ENCODE results near the gene IGSF21.

DNA sequence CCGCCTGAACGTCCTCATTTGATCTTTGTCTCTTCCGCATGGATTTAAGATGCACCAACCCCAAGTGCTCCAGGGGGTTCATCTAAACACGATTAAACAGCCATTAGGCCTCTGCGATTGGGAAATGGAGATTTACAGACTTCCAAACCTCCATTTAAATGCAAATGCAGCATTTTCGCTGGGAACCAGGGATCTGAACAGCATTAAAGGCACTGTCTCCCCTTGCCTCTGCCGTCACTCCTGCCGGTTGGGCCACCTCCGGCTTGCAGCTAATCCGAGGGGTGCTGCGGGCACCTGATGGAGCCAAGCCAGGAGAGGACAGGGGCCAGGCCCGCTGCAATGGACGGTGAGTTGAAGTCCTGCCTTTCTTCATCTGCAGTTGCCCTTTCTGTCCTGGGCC lies 302.8 kb downstream of the IGSF21 start:
- TF ChIP-seq, protein P1, sequence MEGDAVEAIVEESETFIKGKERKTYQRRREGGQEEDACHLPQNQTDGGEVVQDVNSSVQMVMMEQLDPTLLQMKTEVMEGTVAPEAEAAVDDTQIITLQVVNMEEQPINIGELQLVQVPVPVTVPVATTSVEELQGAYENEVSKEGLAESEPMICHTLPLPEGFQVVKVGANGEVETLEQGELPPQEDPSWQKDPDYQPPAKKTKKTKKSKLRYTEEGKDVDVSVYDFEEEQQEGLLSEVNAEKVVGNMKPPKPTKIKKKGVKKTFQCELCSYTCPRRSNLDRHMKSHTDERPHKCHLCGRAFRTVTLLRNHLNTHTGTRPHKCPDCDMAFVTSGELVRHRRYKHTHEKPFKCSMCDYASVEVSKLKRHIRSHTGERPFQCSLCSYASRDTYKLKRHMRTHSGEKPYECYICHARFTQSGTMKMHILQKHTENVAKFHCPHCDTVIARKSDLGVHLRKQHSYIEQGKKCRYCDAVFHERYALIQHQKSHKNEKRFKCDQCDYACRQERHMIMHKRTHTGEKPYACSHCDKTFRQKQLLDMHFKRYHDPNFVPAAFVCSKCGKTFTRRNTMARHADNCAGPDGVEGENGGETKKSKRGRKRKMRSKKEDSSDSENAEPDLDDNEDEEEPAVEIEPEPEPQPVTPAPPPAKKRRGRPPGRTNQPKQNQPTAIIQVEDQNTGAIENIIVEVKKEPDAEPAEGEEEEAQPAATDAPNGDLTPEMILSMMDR (IDR thresholded peaks at IDR 0.05): no peak
- TF ChIP-seq POLR2AphosphoS5 (IDR thresholded peaks at IDR 0.05): no peak
- no peak for TF ChIP-seq POLR2A (IDR thresholded peaks at IDR 0.05)

Measured in prostate gland (tissue), 2 donors.